NCI-H2196 treated with DMSO at 0.1 percent for 48 hours (cell line): ENCODE data around the gene ATCAY.

Source experiments
- DNase-seq: peaks from one replicate; lab custom pipeline; 2025; ENCODE audit not compliant: unreplicated experiment; lab: John Stamatoyannopoulos, UW

The ATCAY gene

DNA sequence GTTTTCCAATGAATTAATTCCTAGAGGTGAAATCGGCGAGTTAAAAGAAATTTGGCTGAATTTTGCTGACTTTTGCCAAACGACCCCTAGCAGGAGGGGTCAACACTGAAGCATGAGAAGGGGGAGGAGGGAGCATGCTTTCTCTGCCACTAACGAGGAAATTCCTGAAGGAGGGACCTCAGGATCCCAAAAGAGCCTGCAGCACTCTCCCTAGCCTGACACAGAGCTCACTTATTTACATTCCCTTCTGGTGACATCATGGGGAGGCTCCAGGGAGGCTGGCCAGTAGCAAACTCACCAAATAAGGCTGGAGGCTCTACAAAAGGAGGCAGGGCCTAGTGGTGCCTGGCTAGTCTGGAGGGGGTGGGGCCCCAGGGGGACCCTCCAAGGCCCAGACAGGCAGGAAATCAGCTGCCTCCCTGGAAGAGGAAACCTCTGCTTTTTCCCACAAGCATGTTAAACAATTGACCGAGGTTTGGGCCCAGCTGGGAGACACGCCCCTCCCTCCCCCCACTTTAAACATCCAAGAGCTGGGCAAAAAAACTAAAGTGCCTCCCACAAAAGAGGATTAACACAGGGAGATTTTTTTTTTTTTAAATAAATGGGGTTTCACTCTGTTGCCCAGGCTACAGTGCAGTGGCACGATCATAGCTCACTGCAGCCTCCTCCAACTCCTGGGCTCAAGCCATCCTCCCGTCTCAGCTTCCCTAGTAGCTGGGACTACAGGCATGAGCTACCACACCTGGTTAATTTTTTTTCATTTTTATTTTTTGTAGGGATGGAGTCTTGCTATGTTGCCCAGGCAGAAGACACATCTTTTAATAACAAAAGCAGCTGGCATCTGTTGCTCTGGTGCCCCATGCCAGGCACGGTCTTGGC lies 88.3 kb downstream of the ATCAY start:
- DNase-seq, result peak; percentile 90

- peak; percentile 48 for DNase-seq
Observed at GRCh38 chr19:3969435-3970312, 89.2 kb downstream of the ATCAY start.

GRCh38 chr19:3970313-3970807 lies 89.9 kb downstream of the ATCAY start:
- DNase-seq, result no peak

- peak; percentile 99 for DNase-seq
Observed at GRCh38 chr19:3970808-3971598, 90.5 kb downstream of the ATCAY start, which contains the start of gene DAPK3. TSS of gene DAPK3 (minus strand) at chr19:3971099. CDS start at chr19:3969735, 1,364 bp downstream.

- no peak for DNase-seq
Observed at GRCh38 chr19:3975144-3975543, 94.7 kb downstream of the ATCAY start.

DNA sequence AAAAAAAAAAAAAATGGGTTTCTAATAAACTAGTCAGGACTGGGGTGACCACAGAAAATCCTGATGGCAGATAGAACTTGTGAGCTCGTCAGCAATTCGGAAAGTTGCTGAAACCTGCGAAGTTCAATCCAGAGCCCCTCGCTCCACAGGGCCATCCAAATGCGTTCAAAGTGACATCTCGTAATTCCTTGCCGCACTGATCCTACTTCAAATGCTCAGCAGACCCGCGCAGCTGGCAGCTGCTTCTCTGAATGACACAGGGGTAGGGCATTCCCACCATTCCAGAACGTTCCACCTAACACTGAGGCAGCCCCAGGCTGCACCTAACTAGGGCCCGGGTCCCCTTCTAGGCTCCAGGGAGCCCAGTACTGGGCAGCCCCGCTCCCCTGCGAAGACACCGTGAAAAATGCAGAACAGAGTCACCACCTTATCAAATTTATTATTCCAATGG lies 95.2 kb downstream of the ATCAY start:
- no peak for DNase-seq

DNA sequence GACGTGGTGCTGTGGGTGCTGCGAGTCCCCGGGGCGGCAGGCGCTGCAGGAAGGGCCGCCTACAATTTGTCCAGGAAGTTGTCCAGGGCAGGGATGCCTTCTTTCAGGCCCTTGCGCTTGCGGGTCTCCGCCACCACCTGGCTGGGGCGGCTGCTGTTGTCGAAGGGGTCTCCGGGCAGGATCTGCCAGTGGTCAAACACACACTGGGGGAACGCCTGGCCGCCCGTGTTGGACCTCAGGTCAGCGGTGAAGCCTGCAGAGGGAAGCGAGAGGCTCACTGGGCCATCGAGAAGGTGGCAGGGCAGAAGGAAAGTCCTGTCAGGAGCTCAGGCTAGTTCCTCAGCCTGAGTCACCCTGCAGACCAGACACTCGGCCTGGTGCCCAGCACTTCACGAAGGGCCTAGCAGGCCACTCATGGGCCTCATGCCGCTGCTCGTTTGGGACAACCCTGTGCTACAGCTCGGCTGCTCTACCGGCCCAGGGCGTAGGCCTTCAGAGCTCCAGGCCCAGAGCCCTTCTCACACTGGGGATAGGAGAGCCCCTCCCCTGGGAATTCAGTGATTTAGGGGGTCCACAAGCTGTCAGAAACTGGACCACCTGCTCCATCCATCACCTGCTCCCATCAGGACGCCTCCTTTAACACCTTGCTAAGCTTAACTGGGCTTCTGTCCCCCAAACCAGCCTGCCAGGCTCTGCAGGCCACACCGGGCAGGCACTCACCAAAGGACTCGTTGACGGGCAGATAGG lies 96.2 kb downstream of the ATCAY start:
- DNase-seq, result no peak
